ENCODE data around the gene VAMP8.
"Not testable (repeated sequence)": the region's sequence is repeated elsewhere in the genome, so short reads cannot be mapped to it uniquely, and the experiment has no call there.

Gene VAMP8

GRCh38 chr2:85547859-85548607 lies 29.4 kb upstream of the VAMP8 start:
- no peak for DNase-seq

- no peak for DNase-seq
Observed at GRCh38 chr2:85548608-85548900, 28.8 kb upstream of the VAMP8 start.

GRCh38 chr2:85549095-85549494 lies 28.3 kb upstream of the VAMP8 start:
- DNase-seq = no peak

GRCh38 chr2:85549826-85550225 lies 27.6 kb upstream of the VAMP8 start:
- DNase-seq = no peak

- DNase-seq = no peak
Observed at GRCh38 chr2:85550486-85550885, 26.9 kb upstream of the VAMP8 start.

- DNase-seq = peak; percentile 89
Observed at GRCh38 chr2:85551698-85552678, 25.4 kb upstream of the VAMP8 start.

GRCh38 chr2:85553184-85553583 lies 24.2 kb upstream of the VAMP8 start:
- DNase-seq = no peak

GRCh38 chr2:85554980-85555612 lies 22.3 kb upstream of the VAMP8 start:
- DNase-seq = no peak

GRCh38 chr2:85557130-85557529 lies 20.3 kb upstream of the VAMP8 start:
- no peak for DNase-seq

GRCh38 chr2:85558160-85558559 lies 19.2 kb upstream of the VAMP8 start:
- no peak for DNase-seq

GRCh38 chr2:85560403-85560726 lies 17.0 kb upstream of the VAMP8 start:
- not testable (repeated sequence) for DNase-seq

GRCh38 chr2:85560812-85561279 lies 16.5 kb upstream of the VAMP8 start:
- DNase-seq = no peak

- DNase-seq = peak; percentile 90
Observed at GRCh38 chr2:85561280-85562212, 15.8 kb upstream of the VAMP8 start, which contains the start of gene GGCX. Gene GGCX (minus strand): TSS chr2:85561493. CDS start chr2:85561428, 65 bp downstream.

GRCh38 chr2:85564144-85564563 lies 13.2 kb upstream of the VAMP8 start:
- no peak for DNase-seq

GRCh38 chr2:85566265-85566664 lies 11.1 kb upstream of the VAMP8 start:
- DNase-seq = no peak

GRCh38 chr2:85575739-85576138 lies 1.6 kb upstream of the VAMP8 start:
- no peak for DNase-seq

GRCh38 chr2:85577063-85577385 lies 362 bp upstream of the VAMP8 start:
- no peak for DNase-seq

- no peak for DNase-seq
Observed at GRCh38 chr2:85578243-85579180, 1.1 kb downstream of the VAMP8 start.

- no peak for DNase-seq
Observed at GRCh38 chr2:85579266-85579935, 2.0 kb downstream of the VAMP8 start.

- no peak for DNase-seq
Observed at GRCh38 chr2:85580206-85580605, 2.8 kb downstream of the VAMP8 start.

GRCh38 chr2:85582492-85582891 lies 5.1 kb downstream of the VAMP8 start:
- DNase-seq = no peak

All from T-helper 9 cell (primary cell).